K562 (cell line): Measurements from ENCODE around the gene SPNS1. TPM values are rescaled to one million over a fixed set of nuclear protein-coding genes. Genes with fewer than 3 reads are reported as not detected.

Source experiments
- ATAC-seq: fragments of 200-7000 bp; cut with Tn5 transposase; 3 replicates; pipeline ENCODE4 v1.9.1; 2020; ENCODE audit warnings: moderate library complexity
- BruUV-seq: library from RNA; stranded (reverse); fragments of 400-500 nt; replicated peaks from 2 replicates; lab custom pipeline; 2021; lab: Mats Ljungman, UMichigan
- CTCF ChIA-PET: fragments of 300-600 bp; formaldehyde crosslinking; extraction: SDS; loops from one replicate; lab custom pipeline; 2021; ENCODE audit warnings: low intra/inter-chr PET ratio; lab: Yijun Ruan, JAX
- POLR2A ChIA-PET: fragments of 300-600, 350-650 bp; sonication (Branson Sonifier 250); formaldehyde crosslinking; extraction: SDS; loops from one replicate; lab custom pipeline; 2021; ENCODE audit warnings: antibody characterized with exemption, inconsistent platforms; lab: Yijun Ruan, JAX
- DNase-seq, 4 experiments: peaks; one replicate each; pipeline versions ENCODE4 v3.0.0 to v3.0.0-alpha.2; 2011 to 2018; ENCODE audit warnings: low spot score in 3 of 4, mixed read lengths in 3 of 4; ENCODE audit errors: extremely low read depth in 1 of 4
- FAIRE-seq: peaks from 2 replicates; lab custom pipeline; 2011; peaks lifted over from hg19 to GRCh38; lab: Jason Lieb, UNC
- H2AFZ ChIP-seq: 2 replicates; pipeline ENCODE4 v1.6.0; 2011; ENCODE audit warnings: low read depth, low read length, control low read depth, inconsistent platforms
- H3K27ac ChIP-seq: fragments of 200-600 bp; 3 replicates; pipeline ENCODE4 v1.8.0; 2011; ENCODE audit warnings: low read depth, mild to moderate bottlenecking, control low read depth, inconsistent platforms, low read length, moderate library complexity, mixed read lengths; ENCODE audit errors: extremely low read depth
- H3K27me3 ChIP-seq, 2 experiments: fragments of 300-600 bp in 1 of 2; 2 replicates in 1 of 2; 3 replicates in 1 of 2; pipeline versions ENCODE4 v1.6.0 to v1.8.0; 2011; ENCODE audit warnings: inconsistent platforms in 2 of 2, low read length in 2 of 2, mild to moderate bottlenecking in 1 of 2, mixed read lengths in 1 of 2, moderate library complexity in 1 of 2; ENCODE audit not compliant: control insufficient read depth in 2 of 2, insufficient read depth in 2 of 2
- H3K36me3 ChIP-seq: fragments of 300-600 bp; 3 replicates; pipeline ENCODE4 v1.8.0; 2011; ENCODE audit warnings: mild to moderate bottlenecking, low read length, inconsistent platforms; ENCODE audit not compliant: control insufficient read depth, insufficient read depth
- H3K4me1 ChIP-seq, 2 experiments: fragments of 200-600 bp in 1 of 2; replicated peaks in 1 of 2; 2 replicates in 1 of 2; 3 replicates in 1 of 2; pipeline versions ENCODE4 v1.5.1 to v1.8.0; 2011; ENCODE audit warnings: inconsistent platforms in 2 of 2, low read length in 2 of 2, mild to moderate bottlenecking in 1 of 2, mixed read lengths in 1 of 2, moderate library complexity in 1 of 2; ENCODE audit not compliant: control insufficient read depth in 2 of 2, insufficient read depth in 2 of 2
- H3K4me2 ChIP-seq: 2 replicates; pipeline ENCODE4 v1.6.1; 2011; ENCODE audit warnings: low read length, control low read depth, inconsistent platforms, mixed read lengths; ENCODE audit not compliant: insufficient read depth
- H3K4me3 ChIP-seq: fragments of 200-600 bp; sonication (generic), shearing (Covaris generic); 2 replicates; pipeline ENCODE4 v1.5.1; 2016; ENCODE audit warnings: control low read depth, inconsistent platforms
- H3K79me2 ChIP-seq: fragments of 200-600 bp; 3 replicates; pipeline ENCODE4 v1.8.0; 2011; ENCODE audit warnings: low read length, inconsistent platforms; ENCODE audit not compliant: control insufficient read depth, insufficient read depth
- H3K9ac ChIP-seq, 2 experiments: 2 replicates each; pipeline versions ENCODE4 v1.6.0 to v1.6.1; 2011; ENCODE audit warnings: low read depth in 2 of 2, low read length in 2 of 2, control low read depth in 1 of 2, inconsistent platforms in 1 of 2, mild to moderate bottlenecking in 1 of 2, mixed read lengths in 1 of 2; ENCODE audit not compliant: insufficient read depth in 1 of 2
- H3K9me1 ChIP-seq: one replicate; pipeline ENCODE4 v1.6.0; 2011; ENCODE audit warnings: inconsistent platforms, mild to moderate bottlenecking, low read length, moderate library complexity; ENCODE audit not compliant: control insufficient read depth, insufficient read depth
- H3K9me3 ChIP-seq: replicated peaks from 2 replicates; pipeline ENCODE4 v1.5.1; 2011; ENCODE audit warnings: low read depth, low read length, inconsistent platforms; ENCODE audit not compliant: control insufficient read depth, insufficient read depth
- H4K20me1 ChIP-seq: replicated peaks from 2 replicates; pipeline ENCODE4 v1.6.1; 2011; ENCODE audit warnings: low read length, inconsistent platforms, mixed read lengths; ENCODE audit not compliant: control insufficient read depth, insufficient read depth
- FOSL1 ChIP-seq: fragments of 200-800 bp; sonication (Bioruptor generic); conservative IDR thresholded peaks from 2 replicates; pipeline ENCODE4 v1.6.1; 2016; ENCODE audit warnings: missing genetic modification characterization, missing compliant biosample characterization
- ZNF23 ChIP-seq: fragments of 250-450 bp; sonication (Bioruptor Pico); IDR thresholded peaks from 2 replicates; pipeline ENCODE4 v1.4.0; 2020; ENCODE audit warnings: mild to moderate bottlenecking
- ZNF583 ChIP-seq: fragments of 250-450 bp; sonication (Bioruptor Pico); IDR thresholded peaks from 2 replicates; pipeline ENCODE4 v1.4.0; 2020
- WGBS: fragments of 100-300 bp; shearing (Covaris generic); methylation state at CpG from one replicate; pipeline ENCODE4 v1.1.6; 2016; ENCODE audit warnings: low coverage, mixed read lengths; ENCODE audit not compliant: insufficient coverage; ENCODE audit errors: missing lambda C conversion rate; 5-methylcytosine and 5-hydroxymethylcytosine counted together
- in situ Hi-C: fragments of 300-500 bp; cut with MboI; formaldehyde crosslinking; loops from 4 replicates; pipeline ENCODE4 v1.15.0; 2018; ENCODE audit warnings: inconsistent platforms, mixed read lengths
- intact Hi-C: fragments of 100-400 bp; cut with micrococcal nuclease; formaldehyde crosslinking; loops from 2 replicates; pipeline ENCODE4 v1.14.2; 2022
- polyA plus RNA-seq, 8 experiments: library from polyadenylated mRNA; depleted of rRNA in 4 of 8; stranded (reverse) in 5 of 8; unstranded in 3 of 8; fragments of >200 nt; fragmentation: Nextera tagmentation in 2 of 8; fragmentation: Illumina TruSeq in 1 of 8; extraction: Ambion mirVana in 2 of 8; extraction: Trizol in 1 of 8; gene quantifications; 2 replicates each; pipeline versions ENCODE4 v1.2.1 to v1.2.3, GENCODE V29; 2011 to 2014; ENCODE audit warnings: inconsistent platforms in 1 of 8, missing spikeins in 1 of 8
- total RNA-seq, 7 experiments: library from RNA; depleted of rRNA in 6 of 7; stranded (reverse); fragments of >200 nt in 6 of 7; fragmentation: Illumina TruSeq in 2 of 7; extraction: Trizol in 2 of 7; gene quantifications; 2 replicates each; pipeline versions ENCODE4 v1.2.1 to v1.2.3, GENCODE V29; 2011 to 2021; ENCODE audit warnings: low replicate concordance in 1 of 7
- TF ChIP-seq, protein P1 (sequence below), 2 experiments: fragments of 450-650 bp in 1 of 2; sonication (generic) in 1 of 2; formaldehyde crosslinking in 1 of 2; IDR thresholded peaks in 1 of 2; conservative IDR thresholded peaks in 1 of 2; 2 replicates each; pipeline versions ENCODE4 v1.6.1 to v1.8.1; 2016 to 2023; ENCODE audit warnings: mild to moderate bottlenecking in 2 of 2, moderate library complexity in 2 of 2, inconsistent platforms in 1 of 2, missing genetic modification reagents in 1 of 2

SPNS1 gene
- total and polyA plus RNA-seq, 9 of the 15 experiments (the other 6 are each of a cell fraction or from before 2014, with no cell fraction given): 0.58 to 64.9 (median 13.7) TPM

DNA sequence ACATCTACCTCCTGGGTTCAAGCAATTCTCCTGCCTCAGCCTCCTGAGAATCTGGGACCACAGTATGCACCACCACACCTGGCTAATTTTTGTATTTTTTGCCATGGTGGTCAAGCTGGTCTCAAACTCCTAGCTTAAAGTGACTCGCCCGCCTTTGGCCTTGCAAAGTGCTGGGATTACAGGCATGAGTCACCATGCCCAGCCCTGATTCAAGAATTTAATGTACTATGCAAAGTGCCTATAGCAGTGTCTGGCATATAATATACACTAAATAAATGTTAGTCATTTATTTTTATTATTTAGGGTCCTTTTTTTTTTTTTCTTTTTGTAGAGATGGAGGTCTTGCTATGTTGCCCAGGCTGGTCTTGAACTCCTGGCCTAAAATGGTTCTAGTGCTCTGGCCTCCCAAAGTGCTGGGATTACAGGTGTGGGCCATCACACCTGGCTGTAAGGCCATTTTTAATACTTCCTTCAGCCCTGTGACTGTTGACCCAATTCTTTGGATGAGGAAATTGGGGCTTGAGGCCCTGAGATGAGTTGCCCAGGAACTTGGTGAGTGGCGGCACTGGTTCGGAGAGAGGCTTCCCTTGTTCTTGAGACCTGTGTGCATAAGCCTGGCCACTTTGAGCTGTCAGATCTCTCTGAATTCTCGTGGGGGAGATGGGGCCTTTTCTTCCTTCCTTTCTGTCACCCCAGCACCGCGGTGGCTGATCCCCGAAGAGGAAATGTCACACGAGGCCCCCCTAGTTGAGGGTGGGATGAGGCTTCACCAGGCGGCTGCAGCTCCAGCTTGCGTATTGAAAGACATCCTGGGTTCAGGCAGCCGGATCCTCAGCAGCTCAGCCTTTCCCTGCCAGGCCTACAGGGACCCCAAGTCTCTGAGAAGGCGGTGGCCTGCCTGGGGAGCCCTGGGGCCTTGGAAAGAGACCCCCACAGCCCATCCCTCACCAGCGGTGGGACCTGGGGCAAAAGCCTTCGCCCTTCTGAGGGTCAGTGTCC lies 49.0 kb downstream of the SPNS1 start:
- intact Hi-C loops: no loop called here
- FAIRE-seq (no peak), DNase-seq (no peak), ATAC-seq (no peak)
- POLR2A ChIA-PET: interaction anchor here (0.8 kb wide), 1 partner anchor 10 kb away, joined by 3 read pairs; no protein-coding TSS in a partner anchor
- peak overlapping the region in 1 of 2 experiments; percentile 15; a peak in 2 of 4 replicates for H3K9ac ChIP-seq
- no peaks in the 10 kb centered on the region for H3K79me2 ChIP-seq
- no peak overlapping the region for H2AFZ ChIP-seq
- 84% methylated on average over 15 of the region's 15 CpGs for WGBS
- BruUV-seq: no TSS peak
- CTCF ChIA-PET: no interaction called here
- no peak overlapping the region for H3K27ac ChIP-seq
- no peaks in the 10 kb centered on the region for H3K9me3 ChIP-seq
- H3K9me1 ChIP-seq: no peaks in the 10 kb centered on the region
- H3K36me3 ChIP-seq: no peaks in the 10 kb centered on the region
- no peak overlapping the region for H3K4me2 ChIP-seq
- peak; percentile 37; the same call in 1 of the 2 replicates for TF ChIP-seq FOSL1
- no peak for TF ChIP-seq ZNF583 (CRISPR knock-in tag)
- TF ChIP-seq, protein P1, sequence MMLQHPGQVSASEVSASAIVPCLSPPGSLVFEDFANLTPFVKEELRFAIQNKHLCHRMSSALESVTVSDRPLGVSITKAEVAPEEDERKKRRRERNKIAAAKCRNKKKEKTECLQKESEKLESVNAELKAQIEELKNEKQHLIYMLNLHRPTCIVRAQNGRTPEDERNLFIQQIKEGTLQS (IDR thresholded peaks at IDR 0.05): peak; percentile 31; the same call in 1 of the 2 replicates
- TF ChIP-seq, protein P1 (CRISPR knock-in tag; conservative IDR thresholded peaks at IDR 0.05): no peak
- no peak for TF ChIP-seq ZNF23 (CRISPR knock-in tag)
- H3K4me3 ChIP-seq: no peak overlapping the region
- H3K27me3 ChIP-seq: no peaks in the 10 kb centered on the region
- in situ Hi-C loops: no loop called here
- peaks cover 16 to 17% of the 10 kb centered on the region in 2 experiments; a peak in 4 of 5 replicates for H3K4me1 ChIP-seq
- no peaks in the 10 kb centered on the region for H4K20me1 ChIP-seq
